Measurements from ENCODE around the gene BRAP.
A peak's percentile ranks its signal among the peaks of the same experiment; 100 is the strongest.
"Not testable (repeated sequence)": the region's sequence is repeated elsewhere in the genome, so short reads cannot be mapped to it uniquely, and the experiment has no call there.

Gene BRAP

GRCh38 chr12:111606767-111607230 is 79.0 kb downstream of the BRAP start:
- DNase-seq (ENCODE audit: low spot score) = no peak

- no peak for DNase-seq (ENCODE audit: low spot score)
Observed at GRCh38 chr12:111605911-111606766, 79.6 kb downstream of the BRAP start.

- DNase-seq (ENCODE audit: low spot score) = not testable (repeated sequence)
Observed at GRCh38 chr12:111602857-111603256, 82.9 kb downstream of the BRAP start.

DNA sequence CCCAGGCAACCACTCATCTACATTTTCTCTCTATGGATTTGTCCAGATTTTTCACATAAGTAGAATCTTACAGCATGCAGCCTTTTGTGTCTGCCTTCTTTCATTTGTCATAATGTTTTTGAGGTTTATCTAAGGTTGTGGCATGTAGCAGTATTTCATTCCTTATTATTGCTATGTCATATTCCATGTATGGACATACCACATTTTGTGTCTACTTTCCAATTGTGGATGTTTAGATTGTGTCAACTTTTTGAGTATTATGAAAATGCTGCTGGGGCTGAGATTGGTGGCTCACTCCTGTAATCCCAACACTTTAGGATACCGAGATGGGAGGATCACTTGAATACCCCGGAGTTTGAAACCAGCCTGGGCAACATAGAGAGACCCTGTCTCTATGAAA is 83.4 kb downstream of the BRAP start:
- DNase-seq (ENCODE audit: low spot score) = no peak

DNA sequence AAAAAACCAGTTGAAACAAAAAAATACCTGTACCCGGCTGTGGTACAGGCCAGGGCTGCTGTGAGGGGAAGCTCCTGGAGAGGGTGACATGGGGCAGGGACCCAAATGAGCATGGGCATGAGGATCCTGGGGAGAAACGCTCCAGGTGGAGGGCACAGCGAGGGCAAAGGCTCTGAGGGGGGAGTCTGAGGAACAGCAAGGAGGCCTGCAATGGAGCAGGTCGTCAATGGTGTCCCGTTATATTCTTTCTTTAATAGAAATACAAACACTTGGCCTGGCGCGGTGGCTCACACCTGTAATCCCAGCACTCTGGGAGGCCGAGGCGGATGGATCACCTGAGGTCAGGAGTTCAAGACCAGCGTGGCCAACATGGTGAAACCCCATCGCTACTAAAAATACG is 84.8 kb downstream of the BRAP start:
- DNase-seq (ENCODE audit: low spot score) = not testable (repeated sequence)

DNA sequence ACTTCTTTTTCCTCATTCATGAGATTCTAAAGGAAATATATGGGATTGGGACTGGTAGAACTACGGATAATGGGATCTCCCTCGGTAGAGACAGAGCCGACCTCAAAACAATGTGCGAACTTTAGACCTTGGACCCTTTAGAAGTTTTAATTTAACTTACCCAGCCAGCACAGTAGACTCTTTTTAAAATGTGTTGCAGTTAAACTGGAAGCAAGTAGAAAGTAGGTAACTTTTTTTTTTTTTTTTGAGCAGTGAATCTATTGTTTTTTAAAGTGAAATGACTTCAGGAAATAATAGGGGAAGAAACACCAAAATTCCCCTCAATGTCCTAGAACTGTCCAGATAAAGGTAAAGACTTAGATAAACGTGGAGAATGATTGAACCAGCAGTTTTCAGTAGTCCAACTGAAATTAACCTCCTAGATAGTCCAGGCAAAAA is 85.5 kb downstream of the BRAP start:
- no peak for DNase-seq (ENCODE audit: low spot score)

GRCh38 chr12:111599453-111600204 is 86.1 kb downstream of the BRAP start:
- DNase-seq (ENCODE audit: low spot score) = peak; percentile 89

DNA sequence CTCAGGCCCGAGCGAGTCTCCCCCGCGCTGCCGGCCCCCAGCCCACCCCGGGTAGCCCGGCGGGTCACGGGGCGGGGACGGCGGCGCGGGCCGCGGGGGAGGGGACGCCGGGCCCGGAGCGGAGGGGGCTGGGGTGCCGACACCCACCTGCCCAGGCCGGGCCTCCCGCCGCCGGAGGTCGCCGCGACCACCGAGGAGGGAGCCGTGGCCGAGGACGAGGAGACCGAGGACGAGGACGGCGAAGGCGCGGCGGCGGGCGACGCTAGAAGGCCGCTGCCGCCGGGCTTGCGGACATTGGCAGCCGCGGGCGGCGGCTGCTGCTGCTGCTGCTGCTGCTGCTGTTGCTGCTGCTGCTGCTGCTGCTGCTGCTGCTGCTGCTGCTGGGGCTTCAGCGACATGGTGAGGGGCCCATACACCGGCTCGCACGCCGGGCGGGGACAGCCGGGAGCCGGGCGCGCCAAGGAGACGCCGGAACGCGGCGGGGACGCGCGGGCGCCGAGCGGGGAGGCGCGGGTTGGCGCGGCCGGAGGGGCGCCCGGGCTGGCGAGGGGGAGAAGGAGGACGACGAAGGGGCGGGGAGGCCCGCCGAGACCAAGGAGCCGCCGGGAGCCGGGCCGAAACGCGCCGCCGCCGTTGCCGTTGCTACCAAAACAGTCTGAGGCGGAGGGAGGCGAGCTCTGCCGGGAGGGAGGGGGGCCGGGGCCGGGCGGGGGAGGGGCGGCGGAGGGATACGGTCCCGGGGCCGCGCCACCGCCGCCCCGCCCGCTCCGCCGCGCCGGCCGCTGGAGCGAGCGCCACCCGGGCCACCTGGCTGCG is 86.9 kb downstream of the BRAP start, which contains the start of gene ATXN2:
ATXN2 (minus strand) TSS at position 679 of the 816 bp plus-strand sequence; CDS start at position 398, 281 bp downstream.
- DNase-seq (ENCODE audit: low spot score) = peak; percentile 91

- peak; percentile 49 for DNase-seq (ENCODE audit: low spot score)
Observed at GRCh38 chr12:111597831-111598636, 87.7 kb downstream of the BRAP start.

GRCh38 chr12:111596985-111597830 is 88.5 kb downstream of the BRAP start:
- DNase-seq (ENCODE audit: low spot score) = peak; percentile 36

DNA sequence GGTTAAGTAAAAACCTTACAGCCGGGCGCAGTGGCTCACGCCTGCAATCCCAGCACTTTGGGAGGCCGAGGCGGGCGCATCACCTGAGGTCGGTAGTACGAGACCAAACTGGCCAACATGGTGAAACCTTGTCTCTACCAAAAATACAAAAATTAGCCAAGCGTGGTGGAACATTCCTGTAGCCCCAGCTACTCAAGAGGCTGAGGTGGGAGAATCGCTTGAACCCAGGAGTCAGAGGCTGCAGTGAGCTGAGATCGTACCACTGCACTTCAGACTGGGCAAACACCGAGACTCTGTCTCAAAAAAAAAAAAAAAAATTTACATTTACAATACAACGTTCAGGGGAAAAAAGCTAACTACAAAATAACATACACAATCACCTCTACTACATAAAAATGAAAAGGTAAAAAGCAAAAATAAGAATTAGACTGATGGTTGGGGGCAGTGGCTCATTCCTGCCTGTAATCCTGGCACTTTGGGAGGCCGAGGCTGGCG is 90.4 kb downstream of the BRAP start:
- not testable (repeated sequence) for DNase-seq (ENCODE audit: low spot score)

All from germinal center (tissue), 1 donor.